Stimulated activated CD8-positive, alpha-beta memory T cell treated with anti-CD3 and anti-CD28 coated beads, Interleukin-12 subunit alpha, Interleukin-12 subunit beta, amount 100 ng/mL, for 1 hour (primary cell): ENCODE data around the gene MRPL55.

ENCODE experiments used
- DNase-seq: peaks from one replicate; pipeline ENCODE4 v3.0.0-alpha.2; 2020; ENCODE audit warnings: low read depth

Gene MRPL55

DNA sequence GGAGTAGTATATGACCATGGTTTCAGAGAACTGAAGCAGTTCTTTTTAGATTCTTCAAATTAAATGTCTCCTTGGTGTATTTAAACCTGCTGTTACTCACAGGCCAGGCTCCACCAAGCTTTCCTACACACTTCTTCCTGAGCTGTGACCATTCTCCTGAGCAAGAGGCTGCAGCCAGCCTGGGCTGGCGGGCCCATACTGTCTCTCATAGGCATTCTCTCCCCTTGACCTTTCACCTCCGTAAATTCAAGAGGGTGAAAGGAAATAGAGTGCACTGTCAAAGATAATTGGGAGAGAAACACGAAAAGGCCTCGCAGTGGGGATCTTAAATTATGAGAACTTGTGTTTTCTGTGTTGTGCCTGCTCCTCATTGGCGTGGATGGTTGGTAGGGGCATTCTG lies 24.3 kb downstream of the MRPL55 start:
- no peak for DNase-seq

DNA sequence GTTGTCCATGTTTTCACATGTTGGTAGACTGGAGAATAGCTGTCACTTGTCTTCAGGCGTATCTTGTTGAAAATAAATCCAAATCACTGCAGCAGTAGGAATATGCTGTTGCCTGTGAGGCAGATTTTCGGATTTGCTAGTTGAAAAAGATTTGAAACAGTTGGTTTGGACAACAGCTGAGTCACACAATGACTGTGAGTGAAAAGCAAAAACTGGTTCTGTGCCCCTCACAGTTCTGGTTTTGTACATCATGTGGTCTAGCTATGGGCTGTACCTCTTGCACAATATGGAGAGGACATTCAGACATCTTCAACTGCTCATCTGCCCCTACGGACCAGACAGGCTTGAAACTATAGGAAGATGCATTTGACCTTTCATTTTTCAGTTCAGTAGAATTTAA lies 24.8 kb downstream of the MRPL55 start:
- DNase-seq, result no peak

- DNase-seq, result no peak
These were observed 25.2 kb downstream of the MRPL55 start for GRCh38 chr1:228083871-228084278.

- no peak for DNase-seq
These were observed 25.9 kb downstream of the MRPL55 start for GRCh38 chr1:228082918-228083870.

- DNase-seq, result peak; percentile 86
These were observed 26.7 kb downstream of the MRPL55 start, which contains the start of gene ARF1 for GRCh38 chr1:228082214-228082917. ARF1 (plus strand) TSS chr1:228082708; CDS start chr1:228097115, 14,407 bp downstream.

DNA sequence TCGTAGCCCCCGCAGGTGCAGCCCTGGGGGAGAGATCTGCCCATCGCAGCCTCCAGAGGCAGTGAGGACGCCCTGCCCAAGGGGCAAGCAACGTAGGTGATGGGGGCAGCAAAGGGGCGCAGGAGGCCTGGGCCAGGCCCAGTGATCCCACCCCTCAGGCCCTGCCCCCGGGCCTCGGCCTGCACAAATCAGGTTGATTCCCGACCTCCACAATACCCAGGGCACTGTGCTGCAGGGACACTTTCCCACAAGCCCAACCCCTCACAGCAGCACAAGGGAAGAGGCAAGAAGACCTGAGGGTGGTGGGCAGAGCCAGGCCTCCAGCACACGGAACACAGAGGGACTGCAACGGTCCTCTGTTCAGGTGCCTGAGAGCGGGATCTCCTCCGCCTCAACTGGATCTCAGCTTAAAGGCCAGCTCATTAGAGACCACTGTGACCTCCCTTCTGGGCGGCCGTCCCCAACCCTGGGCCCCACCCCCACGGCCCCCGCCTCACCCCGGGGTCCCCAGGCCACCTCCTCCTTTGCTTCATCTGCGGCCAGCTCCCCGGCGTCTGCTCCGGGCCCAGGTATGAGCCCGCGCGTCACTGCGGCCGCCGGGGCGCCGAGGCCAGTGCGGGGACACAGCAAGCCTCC lies 27.4 kb downstream of the MRPL55 start:
- no peak for DNase-seq

DNA sequence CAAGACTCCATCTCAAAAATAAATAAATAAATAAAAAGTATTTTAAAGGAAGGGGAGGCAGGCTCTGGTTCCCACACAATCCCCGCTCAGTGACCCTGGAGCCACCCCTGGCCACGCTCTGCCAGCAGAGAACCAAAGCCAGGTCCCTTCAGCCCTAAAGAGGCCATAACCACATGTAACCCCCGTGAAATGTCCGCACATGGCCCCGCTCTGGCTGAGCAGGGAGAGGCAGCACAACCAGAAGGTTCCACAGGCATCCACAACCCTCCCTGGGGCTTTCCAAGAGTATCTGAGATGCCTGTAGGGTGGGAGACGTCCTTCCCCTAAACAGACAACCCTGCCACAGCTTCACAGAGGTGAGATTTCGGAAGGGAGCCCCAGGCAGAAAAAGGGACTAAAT lies 28.0 kb downstream of the MRPL55 start:
- no peak for DNase-seq

DNA sequence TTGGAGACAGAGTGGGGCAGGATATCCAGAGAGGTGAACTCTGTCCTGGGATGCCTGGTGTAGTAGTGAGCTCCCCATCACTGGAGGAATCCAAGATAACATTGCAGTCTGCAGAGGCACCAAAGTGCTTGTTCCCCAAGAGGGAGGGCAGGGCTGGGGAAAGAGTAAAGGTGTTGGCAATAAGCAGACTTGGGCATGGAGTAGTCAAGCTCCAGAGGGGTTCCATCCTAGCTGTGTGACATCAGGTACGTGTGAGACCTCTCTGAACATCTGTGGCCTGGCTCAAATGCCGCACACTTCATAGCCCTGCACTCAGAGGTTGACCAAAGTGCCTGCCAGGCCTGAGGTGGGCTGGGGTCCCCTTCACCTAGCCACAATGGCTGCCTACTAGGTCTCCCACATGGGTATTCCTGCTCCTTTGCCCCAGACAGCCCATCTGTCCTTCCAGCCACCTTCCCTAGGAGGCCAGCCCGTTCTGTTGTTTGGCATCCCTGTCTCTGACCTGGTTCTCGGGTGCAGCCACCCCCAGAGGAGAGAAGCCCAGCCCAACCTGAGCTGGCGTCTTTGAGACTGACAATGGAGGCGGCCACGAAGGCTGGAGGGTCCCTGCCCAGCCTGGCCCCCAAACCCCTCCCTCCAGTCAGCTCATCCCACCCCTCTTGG lies 29.4 kb downstream of the MRPL55 start:
- no peak for DNase-seq

DNA sequence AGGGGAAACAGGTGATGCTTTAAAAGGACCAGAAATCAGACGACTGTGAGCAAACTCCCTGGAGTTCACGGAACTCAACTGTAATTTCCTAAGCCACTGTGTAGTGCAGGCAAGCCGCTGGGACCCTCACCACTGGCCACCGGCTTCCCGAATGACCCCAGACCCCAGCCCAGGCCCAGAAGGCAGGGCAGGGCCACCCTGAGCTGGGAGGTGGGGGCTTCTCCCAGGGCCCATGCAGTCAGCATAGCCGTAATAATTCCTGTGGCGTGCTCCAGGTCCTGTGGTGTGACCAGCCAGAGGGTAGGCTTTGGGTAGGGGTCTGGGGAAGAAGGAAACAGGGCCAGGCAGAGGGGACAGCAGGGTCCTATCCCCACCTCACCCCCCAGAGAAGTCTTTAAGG lies 30.1 kb downstream of the MRPL55 start:
- no peak for DNase-seq

DNA sequence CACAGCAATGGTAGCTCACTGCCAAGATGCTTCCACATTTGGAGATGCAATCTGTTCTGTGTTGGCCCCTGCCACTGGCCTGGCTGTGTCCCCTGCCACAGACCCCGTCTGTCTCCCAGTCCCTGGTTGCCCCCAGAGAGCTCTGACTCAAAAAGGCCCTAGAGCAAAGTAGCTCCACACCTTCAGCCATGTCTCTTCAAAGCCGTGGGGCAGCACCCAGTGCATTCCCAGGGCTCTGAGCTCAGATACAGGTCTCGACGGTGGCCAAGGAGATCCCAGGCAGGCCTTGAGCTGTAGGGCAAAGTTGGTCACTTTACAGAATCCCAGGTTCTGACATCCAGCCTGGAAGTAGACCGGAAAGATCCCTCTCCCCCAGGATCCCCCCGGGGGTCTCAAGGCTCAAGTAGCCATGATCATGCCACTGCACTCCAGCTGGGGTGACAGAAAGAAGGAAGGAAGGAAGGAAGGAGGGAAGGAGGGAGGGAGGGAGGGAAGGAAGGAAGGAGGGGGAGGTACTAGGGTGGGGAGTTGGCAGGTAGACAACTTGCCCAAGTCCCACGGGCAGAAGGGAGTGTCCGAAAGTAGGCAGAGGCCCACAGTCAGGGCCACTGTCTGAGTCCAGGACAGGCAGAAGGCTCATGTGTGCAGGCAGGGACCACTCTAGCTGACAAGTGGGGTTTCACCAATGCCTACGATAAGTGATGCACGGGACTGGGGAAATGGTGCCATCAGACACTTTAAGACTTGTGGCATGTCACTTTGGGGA lies 31.4 kb downstream of the MRPL55 start:
- no peak for DNase-seq

DNA sequence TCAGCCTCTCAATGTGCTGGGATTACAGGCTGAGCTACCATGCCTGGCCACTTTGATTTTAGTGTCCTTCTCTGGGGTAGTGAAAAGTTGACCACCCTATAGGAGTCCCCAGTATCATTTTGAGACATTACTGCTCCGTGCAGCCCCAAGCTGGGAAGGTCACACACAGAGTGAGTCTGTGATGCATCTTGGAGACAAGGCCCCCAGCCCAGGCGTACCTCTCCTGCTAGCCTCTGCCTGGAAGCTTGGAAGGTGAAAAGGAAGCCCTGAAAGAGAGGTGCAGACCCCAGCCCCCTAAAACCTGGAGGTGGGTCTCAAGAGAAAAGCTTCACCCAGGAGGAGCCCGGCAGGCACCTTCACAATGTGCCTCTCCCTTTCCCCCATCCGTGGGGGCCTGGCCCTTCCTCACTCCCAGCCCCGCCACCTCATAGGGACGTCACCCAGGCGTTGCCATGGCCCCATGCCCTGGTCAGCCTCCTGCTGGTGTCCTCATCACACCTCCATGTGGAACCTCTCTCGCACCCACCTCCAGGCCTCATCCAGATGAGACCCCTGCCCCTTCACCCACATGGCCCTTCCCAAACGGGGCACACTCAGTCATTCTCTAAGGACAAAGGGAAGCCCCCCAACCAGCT lies 32.2 kb downstream of the MRPL55 start:
- DNase-seq, result no peak

GRCh38 chr1:228075801-228076271 lies 33.3 kb downstream of the MRPL55 start:
- no peak for DNase-seq

DNA sequence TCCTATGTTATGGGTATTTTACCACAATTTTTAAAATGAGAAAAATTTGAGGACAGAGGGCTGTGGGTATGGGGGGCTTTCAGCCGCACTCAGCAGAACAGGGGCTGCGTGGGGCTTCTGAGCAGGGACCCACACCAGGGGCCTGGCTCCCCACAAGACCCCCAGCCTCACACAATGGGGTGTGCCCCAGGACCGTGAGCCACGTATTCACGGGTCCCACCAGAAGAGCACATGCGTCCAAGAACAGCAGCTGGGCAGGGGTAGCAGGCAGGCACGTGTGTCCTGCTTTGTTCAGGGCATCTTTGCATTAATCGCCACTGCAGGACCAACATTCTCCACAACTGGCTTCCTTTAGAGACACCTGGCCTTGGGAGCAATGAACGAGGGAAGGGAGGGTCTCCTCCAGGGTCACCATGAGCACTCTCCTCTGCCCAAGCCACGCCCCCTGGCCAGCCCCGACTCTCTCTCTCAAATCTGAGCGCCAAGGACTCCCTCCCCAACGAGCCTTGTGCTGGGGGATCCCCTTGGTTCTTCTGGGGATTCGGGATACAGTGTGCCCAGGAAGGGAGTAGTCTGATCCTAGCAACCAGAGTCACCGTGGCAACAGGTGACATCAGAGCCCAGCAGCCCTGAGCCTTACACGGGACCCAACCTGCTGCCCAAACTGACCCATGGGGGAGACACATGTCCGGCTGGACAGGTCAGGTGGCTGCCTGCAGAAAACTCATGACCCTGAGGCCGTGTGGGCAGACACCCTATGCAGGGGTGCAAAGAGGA lies 34.0 kb downstream of the MRPL55 start:
- no peak for DNase-seq

DNA sequence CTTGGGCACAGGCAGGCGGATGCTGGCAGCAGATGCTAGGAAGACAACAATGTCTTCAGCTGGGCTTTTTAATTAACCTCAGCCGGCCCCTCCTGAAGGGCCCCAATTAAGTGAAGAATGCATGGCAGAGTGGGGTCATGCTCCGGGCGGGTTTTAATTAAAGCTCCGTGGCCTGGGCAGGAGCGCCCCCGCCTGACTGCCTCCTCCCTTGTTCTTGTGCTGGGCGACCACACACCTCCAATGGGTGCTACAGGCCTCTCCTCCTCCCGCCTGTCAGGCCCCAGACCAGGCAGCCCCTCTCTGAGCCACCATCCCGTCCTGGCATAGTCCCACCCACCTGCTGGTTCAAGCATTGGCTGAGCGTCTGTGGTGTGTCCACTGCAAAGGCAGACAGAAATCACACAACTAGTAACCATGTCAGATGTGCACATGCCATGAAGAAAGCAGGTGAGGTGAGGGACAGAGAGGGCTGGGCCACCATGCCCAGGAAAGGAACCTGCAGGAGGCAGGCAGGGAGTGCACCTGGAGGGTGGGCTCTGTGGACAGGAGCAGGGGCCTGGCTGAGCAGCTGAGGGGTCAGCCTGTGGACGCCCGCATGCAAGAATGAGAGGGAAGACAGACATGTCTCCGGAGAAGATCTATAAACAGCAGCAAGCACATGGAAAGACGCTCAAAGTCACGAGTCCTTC lies 35.1 kb downstream of the MRPL55 start:
- DNase-seq, result no peak

DNA sequence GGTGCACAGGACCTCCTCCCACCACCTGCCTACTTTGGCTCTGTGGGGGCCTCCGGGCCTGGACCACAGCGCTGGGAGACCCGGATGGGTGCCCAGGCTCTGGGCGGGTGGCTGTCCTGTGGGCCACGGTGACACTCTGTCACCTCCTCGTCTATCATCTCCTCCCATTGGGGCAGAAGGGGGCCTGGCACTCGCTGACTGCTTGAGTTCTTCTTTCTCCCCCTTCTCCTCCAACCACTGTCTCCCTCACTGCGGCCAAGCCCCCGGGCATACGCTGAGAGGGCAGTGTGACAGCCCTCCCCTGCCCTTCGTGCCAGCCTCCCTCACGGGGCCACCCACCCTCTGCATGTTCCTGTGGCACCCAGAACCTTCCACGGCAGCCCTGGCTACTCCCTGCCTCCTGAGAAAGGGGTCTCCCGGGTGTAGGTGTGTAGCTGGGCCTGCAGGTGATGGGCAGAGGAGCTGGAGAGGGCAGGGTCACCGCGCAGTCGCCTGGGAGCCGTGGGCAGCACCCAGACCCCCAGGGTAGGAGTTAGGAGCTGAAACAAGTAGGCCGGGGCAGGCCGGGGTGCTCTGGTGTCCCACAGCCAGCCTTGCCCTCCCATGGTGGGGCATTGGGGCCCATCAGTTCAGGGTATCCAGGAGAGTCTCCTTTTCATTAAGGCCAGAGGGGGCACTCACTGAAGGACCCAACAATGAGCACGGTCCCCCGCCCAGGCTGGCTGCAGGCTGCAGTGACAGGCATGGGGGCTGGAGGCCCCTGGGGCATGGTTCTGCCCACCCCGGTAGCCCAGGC lies 35.8 kb downstream of the MRPL55 start:
- DNase-seq, result no peak

- DNase-seq, result no peak
These were observed 36.4 kb downstream of the MRPL55 start for GRCh38 chr1:228072658-228073043.

DNA sequence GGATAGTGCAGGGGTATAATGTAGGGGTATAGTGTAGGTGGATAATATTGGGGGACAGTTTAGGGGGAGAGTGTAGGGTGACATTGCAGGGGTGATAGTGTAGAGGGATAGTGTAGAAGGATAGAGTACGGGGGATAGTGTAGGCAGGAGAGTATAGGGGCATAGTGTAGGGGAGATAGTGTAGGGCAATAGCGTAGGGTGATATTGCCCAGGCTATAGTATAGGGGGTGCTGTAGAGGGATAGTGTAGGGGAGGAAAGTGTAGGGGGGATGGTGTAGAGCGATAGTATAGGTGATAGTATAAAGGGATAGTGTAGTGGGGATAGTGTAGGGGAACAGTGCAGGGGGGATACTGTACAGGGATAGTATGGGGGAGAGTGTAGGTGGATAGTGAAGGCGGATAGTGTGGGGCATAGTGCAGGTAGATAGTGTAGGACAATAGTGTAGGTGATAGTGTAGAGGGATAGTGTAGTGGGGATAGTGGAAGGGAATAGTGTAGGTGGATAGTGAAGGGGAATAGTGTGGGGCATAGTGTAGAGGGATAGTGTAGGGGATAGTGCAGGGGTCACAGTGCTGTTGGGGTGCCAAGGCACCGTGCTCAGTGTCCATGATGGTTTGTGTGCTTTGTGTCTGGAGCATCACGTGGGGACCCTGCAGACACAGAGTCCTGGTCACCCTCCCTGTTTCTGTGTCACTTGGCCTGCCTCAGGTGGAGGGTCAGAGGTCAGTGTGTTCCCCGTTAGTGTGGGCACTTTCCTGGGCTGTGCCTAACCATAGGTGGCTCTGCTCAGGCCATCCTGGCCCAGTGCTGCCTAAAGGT lies 37.1 kb downstream of the MRPL55 start:
- no peak for DNase-seq

GRCh38 chr1:228070851-228071250 lies 38.2 kb downstream of the MRPL55 start:
- DNase-seq, result no peak
